Measurements from ENCODE around the gene PLEK. TPM values are rescaled to one million over a fixed set of nuclear protein-coding genes. Genes with fewer than 3 reads are reported as not detected.

PLEK gene
- polyA plus RNA-seq, 1 donor from 2014 or later, result 0.07 TPM

GRCh38 chr2:68434981-68435380 is 69.9 kb downstream of the PLEK start:
- Histone ChIP-seq H3K4me3 (ENCODE audit: low read length) (no peak overlapping the region), H3K27me3 (ENCODE audit: insufficient read depth, low read depth, low read length) (no peaks in the 10 kb centered on the region), H4K20me1 (ENCODE audit: insufficient read depth) (no peaks in the 10 kb centered on the region), H3K9me2 (ENCODE audit: insufficient read depth, low read length) (no peaks in the 10 kb centered on the region), H3K9me3 (ENCODE audit: low read length) (no peaks in the 10 kb centered on the region), H2AFZ (ENCODE audit: low read depth, low read length) (no peak overlapping the region), H3K9ac (ENCODE audit: low read length) (no peak overlapping the region), H3F3A (ENCODE audit: insufficient read depth, low read length, poor library complexity, severe bottlenecking) (no peaks in the 10 kb centered on the region), H3K79me2 (replicated peaks; ENCODE audit: insufficient read depth, low read length) (no peaks in the 10 kb centered on the region), H3K36me3 (ENCODE audit: insufficient read depth, low read length) (no peaks in the 10 kb centered on the region), H3K27ac (ENCODE audit: low read length) (no peak overlapping the region), H3K4me2 (ENCODE audit: low read length) (no peak overlapping the region)
- no peak for TF ChIP-seq REST (IDR thresholded peaks at IDR 0.05; ENCODE audit: borderline replicate concordance)
- no peak for TF ChIP-seq EZH2 (IDR thresholded peaks at IDR 0.05; ENCODE audit: borderline replicate concordance, insufficient read depth, low read length, poor library complexity, severe bottlenecking)
- no peak for TF ChIP-seq POLR2AphosphoS5 (IDR thresholded peaks at IDR 0.05)
- no peak for TF ChIP-seq RAD21 (conservative IDR thresholded peaks at IDR 0.05)
- TF ChIP-seq EP300 (conservative IDR thresholded peaks at IDR 0.05; ENCODE audit: poor library complexity, severe bottlenecking), result no peak
- TF ChIP-seq TAF1 (IDR thresholded peaks at IDR 0.05; ENCODE audit: low read depth), result no peak

GRCh38 chr2:68435615-68436014 is 70.5 kb downstream of the PLEK start:
- H3K9me3 ChIP-seq (ENCODE audit: low read length), result no peaks in the 10 kb centered on the region
- H3K36me3 ChIP-seq (ENCODE audit: insufficient read depth, low read length), result no peaks in the 10 kb centered on the region
- H3K9ac ChIP-seq (ENCODE audit: low read length), result no peak overlapping the region
- no peak for TF ChIP-seq EP300 (conservative IDR thresholded peaks at IDR 0.05; ENCODE audit: poor library complexity, severe bottlenecking)
- no peak for TF ChIP-seq SMC3 (conservative IDR thresholded peaks at IDR 0.05; ENCODE audit: poor library complexity)
- TF ChIP-seq MXI1 (conservative IDR thresholded peaks at IDR 0.05; ENCODE audit: poor library complexity, severe bottlenecking), result no peak
- no peak for TF ChIP-seq CTCF (IDR thresholded peaks at IDR 0.05; ENCODE audit: poor library complexity, severe bottlenecking)
- TF ChIP-seq TAF1 (IDR thresholded peaks at IDR 0.05; ENCODE audit: low read depth), result no peak
- TF ChIP-seq POLR2AphosphoS5 (IDR thresholded peaks at IDR 0.05), result no peak
- TF ChIP-seq REST (IDR thresholded peaks at IDR 0.05; ENCODE audit: borderline replicate concordance), result no peak
- no peak for TF ChIP-seq EZH2 (IDR thresholded peaks at IDR 0.05; ENCODE audit: borderline replicate concordance, insufficient read depth, low read length, poor library complexity, severe bottlenecking)
- TF ChIP-seq RAD21 (conservative IDR thresholded peaks at IDR 0.05), result no peak
- no peaks in the 10 kb centered on the region for H3K27me3 ChIP-seq (ENCODE audit: insufficient read depth, low read depth, low read length)
- no peak overlapping the region for H3K4me3 ChIP-seq (ENCODE audit: low read length)
- no peak overlapping the region for H3K4me2 ChIP-seq (ENCODE audit: low read length)
- H3K9me2 ChIP-seq (ENCODE audit: insufficient read depth, low read length), result no peaks in the 10 kb centered on the region
- H3K27ac ChIP-seq (ENCODE audit: low read length), result no peak overlapping the region
- H2AFZ ChIP-seq (ENCODE audit: low read depth, low read length), result no peak overlapping the region
- H4K20me1 ChIP-seq (ENCODE audit: insufficient read depth), result no peaks in the 10 kb centered on the region
- no peaks in the 10 kb centered on the region for H3K79me2 ChIP-seq (replicated peaks; ENCODE audit: insufficient read depth, low read length)
- no peaks in the 10 kb centered on the region for H3F3A ChIP-seq (ENCODE audit: insufficient read depth, low read length, poor library complexity, severe bottlenecking)
